ENCODE data around the gene MRPL49.

DNA sequence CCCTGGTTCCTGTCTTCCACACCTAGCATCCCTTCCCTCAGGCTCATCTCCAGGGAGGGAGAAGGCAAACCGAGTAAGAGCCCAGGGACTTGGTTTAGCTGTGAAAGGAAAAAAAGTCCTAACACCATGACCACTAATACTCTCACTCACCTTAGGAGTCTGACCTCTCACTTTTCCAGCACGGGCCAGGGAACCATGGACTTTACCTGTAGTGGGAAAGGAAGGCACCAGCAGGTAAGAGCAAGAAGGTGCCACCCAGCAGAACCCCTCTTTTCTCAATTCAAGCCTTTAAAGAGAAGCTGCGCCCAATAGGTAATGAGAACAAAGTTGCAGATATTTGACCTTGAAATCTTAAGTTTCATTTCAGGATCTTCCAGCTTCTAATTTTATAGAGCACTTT lies 1.3 kb upstream of the MRPL49 start:
- TF ChIP-seq, protein P1, sequence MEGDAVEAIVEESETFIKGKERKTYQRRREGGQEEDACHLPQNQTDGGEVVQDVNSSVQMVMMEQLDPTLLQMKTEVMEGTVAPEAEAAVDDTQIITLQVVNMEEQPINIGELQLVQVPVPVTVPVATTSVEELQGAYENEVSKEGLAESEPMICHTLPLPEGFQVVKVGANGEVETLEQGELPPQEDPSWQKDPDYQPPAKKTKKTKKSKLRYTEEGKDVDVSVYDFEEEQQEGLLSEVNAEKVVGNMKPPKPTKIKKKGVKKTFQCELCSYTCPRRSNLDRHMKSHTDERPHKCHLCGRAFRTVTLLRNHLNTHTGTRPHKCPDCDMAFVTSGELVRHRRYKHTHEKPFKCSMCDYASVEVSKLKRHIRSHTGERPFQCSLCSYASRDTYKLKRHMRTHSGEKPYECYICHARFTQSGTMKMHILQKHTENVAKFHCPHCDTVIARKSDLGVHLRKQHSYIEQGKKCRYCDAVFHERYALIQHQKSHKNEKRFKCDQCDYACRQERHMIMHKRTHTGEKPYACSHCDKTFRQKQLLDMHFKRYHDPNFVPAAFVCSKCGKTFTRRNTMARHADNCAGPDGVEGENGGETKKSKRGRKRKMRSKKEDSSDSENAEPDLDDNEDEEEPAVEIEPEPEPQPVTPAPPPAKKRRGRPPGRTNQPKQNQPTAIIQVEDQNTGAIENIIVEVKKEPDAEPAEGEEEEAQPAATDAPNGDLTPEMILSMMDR (conservative IDR thresholded peaks at IDR 0.05 in 1 of 2, IDR thresholded peaks at IDR 0.05 in 1 of 2; ENCODE audit: extremely low read depth in 1 of 2, insufficient read depth in 1 of 2, low read depth in 1 of 2, low read length in 2 of 2), result no peak
- TF ChIP-seq EZH2 (IDR thresholded peaks at IDR 0.05; ENCODE audit: borderline replicate concordance, low read length), result no peak
